Common myeloid progenitor, CD34-positive (primary cell): ENCODE data around the gene PCNX3.

Experiments
- CTCF ChIA-PET: fragments of 350-600 bp; sonication (Branson Sonifier 250); formaldehyde crosslinking; loops from one replicate; lab custom pipeline; 2021; ENCODE audit warnings: antibody characterized with exemption; lab: Charles Lee
- POLR2A ChIA-PET: fragments of 350-600 bp; sonication (Branson Sonifier 250); formaldehyde crosslinking; loops from one replicate; lab custom pipeline; 2021; ENCODE audit warnings: antibody characterized with exemption; lab: Charles Lee
- DNase-seq, 3 donors: peaks; one replicate each; pipeline versions ENCODE4 v3.0.0 to v3.0.0-alpha.2; 2013
- H3K27ac ChIP-seq, 2 experiments: 1 replicate in 1 of 2; 2 replicates in 1 of 2; pipeline ENCODE4 v1.7.0; 2013; ENCODE audit warnings: inconsistent platforms in 2 of 2, low read length in 2 of 2, mild to moderate bottlenecking in 2 of 2, low read depth in 1 of 2, moderate library complexity in 1 of 2; ENCODE audit not compliant: severe bottlenecking in 2 of 2, insufficient read depth in 1 of 2, poor library complexity in 1 of 2
- H3K27me3 ChIP-seq, 5 experiments: replicated peaks in 2 of 5; 1 replicate in 3 of 5; 2 replicates in 2 of 5; pipeline versions ENCODE4 v1.6.1 to v1.7.0; 2013; ENCODE audit warnings: low read length in 4 of 5, mild to moderate bottlenecking in 2 of 5, moderate library complexity in 2 of 5, inconsistent platforms in 1 of 5; ENCODE audit not compliant: insufficient read depth in 5 of 5, control insufficient read depth in 4 of 5
- H3K36me3 ChIP-seq, 4 experiments: 1 replicate in 2 of 4; 2 replicates in 2 of 4; pipeline versions ENCODE4 v1.6.1 to v1.7.0; 2013; ENCODE audit warnings: low read length in 3 of 4, control low read depth in 1 of 4, mild to moderate bottlenecking in 1 of 4; ENCODE audit not compliant: control insufficient read depth in 4 of 4, insufficient read depth in 4 of 4
- H3K4me1 ChIP-seq, 4 experiments: 1 replicate in 3 of 4; 2 replicates in 1 of 4; pipeline versions ENCODE4 v1.6.1 to v1.7.1; 2013; ENCODE audit warnings: low read length in 3 of 4, mild to moderate bottlenecking in 3 of 4, control low read depth in 1 of 4, inconsistent platforms in 1 of 4, moderate library complexity in 1 of 4; ENCODE audit not compliant: control insufficient read depth in 4 of 4, insufficient read depth in 4 of 4; ENCODE audit errors: control extremely low read depth in 1 of 4
- H3K4me3 ChIP-seq, 7 experiments: 1 replicate in 4 of 7; 2 replicates in 3 of 7; pipeline versions ENCODE4 v1.5.1 to v1.7.0; 2013; ENCODE audit warnings: mild to moderate bottlenecking in 7 of 7, low read length in 6 of 7, moderate library complexity in 6 of 7, inconsistent platforms in 2 of 7, low read depth in 2 of 7, control low read depth in 1 of 7; ENCODE audit not compliant: insufficient read depth in 4 of 7, control insufficient read depth in 1 of 7; ENCODE audit errors: extremely low read depth in 1 of 7
- H3K9me3 ChIP-seq, 5 experiments: 1 replicate in 4 of 5; 2 replicates in 1 of 5; pipeline versions ENCODE4 v1.6.1 to v1.7.1; 2013; ENCODE audit warnings: low read length in 4 of 5, mild to moderate bottlenecking in 2 of 5, inconsistent platforms in 1 of 5, low read depth in 1 of 5, moderate library complexity in 1 of 5; ENCODE audit not compliant: control insufficient read depth in 4 of 5, insufficient read depth in 2 of 5; ENCODE audit errors: control extremely low read depth in 1 of 5
- WGBS: methylation state at CpG from one replicate; pipeline ENCODE4 v1.1.5; 2013; ENCODE audit not compliant: insufficient coverage; 5-methylcytosine and 5-hydroxymethylcytosine counted together

Gene PCNX3

DNA sequence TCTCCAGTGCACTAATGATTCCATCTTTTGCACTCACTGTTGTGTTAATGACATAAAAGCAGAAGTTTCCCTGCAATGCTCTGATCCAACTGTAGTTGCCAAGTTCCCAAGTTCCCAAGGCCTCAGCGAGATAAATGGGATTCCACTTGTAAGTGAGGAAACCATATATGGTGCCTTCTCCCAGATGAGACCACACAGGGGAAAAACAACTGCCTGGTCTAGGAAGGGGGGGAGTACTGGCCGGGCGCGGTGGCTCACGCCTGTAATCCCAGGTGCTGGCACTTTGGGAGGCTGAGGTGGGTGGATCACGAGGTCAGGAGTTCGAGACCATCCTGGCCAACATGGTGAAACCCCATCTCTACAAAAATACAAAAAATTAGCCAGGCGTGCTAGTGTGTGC lies 70.4 kb downstream of the PCNX3 start:
- ChIA-PET POLR2A (no interaction called here), CTCF (no interaction called here)
- no peak for DNase-seq
- no peak overlapping the region for H3K4me3 ChIP-seq
- WGBS: 86% methylated on average over 2 of the region's 8 CpGs
- H3K27ac ChIP-seq: no peak overlapping the region
- H3K4me1 ChIP-seq: no peaks in the 10 kb centered on the region
- no peaks in the 10 kb centered on the region for H3K36me3 ChIP-seq
- no peaks in the 10 kb centered on the region for H3K9me3 ChIP-seq
- no peaks in the 10 kb centered on the region for H3K27me3 ChIP-seq
